ENCODE data around the gene SGCD.

The SGCD gene

DNA sequence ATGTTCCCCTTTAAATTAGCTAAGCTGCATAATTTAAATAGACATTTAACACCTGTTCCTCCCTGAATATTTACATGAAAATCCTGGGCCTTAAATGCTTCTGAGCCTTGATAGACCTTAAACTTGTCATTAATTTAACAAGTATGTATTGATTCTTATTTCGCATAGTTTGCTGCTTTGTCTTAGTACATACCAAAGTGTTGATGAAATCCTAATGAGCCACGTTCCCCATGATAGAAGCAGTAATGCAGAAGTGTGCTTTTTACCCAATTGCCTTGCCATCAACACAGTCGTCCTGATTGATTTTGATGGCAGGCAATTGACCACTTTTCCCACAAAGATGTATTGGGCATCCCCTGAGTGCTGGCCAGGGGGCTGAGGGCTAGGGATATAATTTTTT is 213.5 kb downstream of the SGCD start:
- Histone ChIP-seq H3K4me3 (ENCODE audit: low read depth, low read length) (no peak overlapping the region), H3K4me1 (ENCODE audit: control insufficient read depth, insufficient read depth, low read length) (no peaks in the 10 kb centered on the region), H3K36me3 (ENCODE audit: control insufficient read depth in 2 of 2, insufficient read depth in 1 of 2, low read length in 2 of 2) (no peaks in the 10 kb centered on the region), H3K9me3 (ENCODE audit: control insufficient read depth, insufficient read depth, low read depth, low read length) (no peaks in the 10 kb centered on the region), H3K27ac (ENCODE audit: extremely low read depth, low read depth, low read length) (no peak overlapping the region)
- ChIA-PET POLR2A (no interaction called here), CTCF (no interaction called here)
- TF ChIP-seq, protein P1, sequence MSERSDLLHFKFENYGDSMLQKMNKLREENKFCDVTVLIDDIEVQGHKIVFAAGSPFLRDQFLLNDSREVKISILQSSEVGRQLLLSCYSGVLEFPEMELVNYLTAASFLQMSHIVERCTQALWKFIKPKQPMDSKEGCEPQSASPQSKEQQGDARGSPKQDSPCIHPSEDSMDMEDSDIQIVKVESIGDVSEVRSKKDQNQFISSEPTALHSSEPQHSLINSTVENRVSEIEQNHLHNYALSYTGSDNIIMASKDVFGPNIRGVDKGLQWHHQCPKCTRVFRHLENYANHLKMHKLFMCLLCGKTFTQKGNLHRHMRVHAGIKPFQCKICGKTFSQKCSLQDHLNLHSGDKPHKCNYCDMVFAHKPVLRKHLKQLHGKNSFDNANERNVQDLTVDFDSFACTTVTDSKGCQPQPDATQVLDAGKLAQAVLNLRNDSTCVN (tag by site-specific recombination; optimal IDR thresholded peaks at IDR 0.05): no peak
- TF ChIP-seq ZNF16 (tag by site-specific recombination; IDR thresholded peaks at IDR 0.05; ENCODE audit: low read depth): no peak
- TF ChIP-seq, protein P2, sequence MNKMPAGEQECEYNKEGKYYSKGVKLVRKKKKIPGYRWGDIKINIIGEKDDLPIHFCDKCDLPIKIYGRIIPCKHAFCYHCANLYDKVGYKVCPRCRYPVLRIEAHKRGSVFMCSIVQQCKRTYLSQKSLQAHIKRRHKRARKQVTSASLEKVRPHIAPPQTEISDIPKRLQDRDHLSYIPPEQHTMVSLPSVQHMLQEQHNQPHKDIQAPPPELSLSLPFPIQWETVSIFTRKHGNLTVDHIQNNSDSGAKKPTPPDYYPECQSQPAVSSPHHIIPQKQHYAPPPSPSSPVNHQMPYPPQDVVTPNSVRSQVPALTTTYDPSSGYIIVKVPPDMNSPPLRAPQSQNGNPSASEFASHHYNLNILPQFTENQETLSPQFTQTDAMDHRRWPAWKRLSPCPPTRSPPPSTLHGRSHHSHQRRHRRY (tag by site-specific recombination; IDR thresholded peaks at IDR 0.05): no peak
- no peak for TF ChIP-seq ZBTB8A (tag by site-specific recombination; IDR thresholded peaks at IDR 0.05)
- TF ChIP-seq ZNF23 (tag by site-specific recombination; IDR thresholded peaks at IDR 0.05; ENCODE audit: borderline replicate concordance): no peak
- TF ChIP-seq, protein P3, sequence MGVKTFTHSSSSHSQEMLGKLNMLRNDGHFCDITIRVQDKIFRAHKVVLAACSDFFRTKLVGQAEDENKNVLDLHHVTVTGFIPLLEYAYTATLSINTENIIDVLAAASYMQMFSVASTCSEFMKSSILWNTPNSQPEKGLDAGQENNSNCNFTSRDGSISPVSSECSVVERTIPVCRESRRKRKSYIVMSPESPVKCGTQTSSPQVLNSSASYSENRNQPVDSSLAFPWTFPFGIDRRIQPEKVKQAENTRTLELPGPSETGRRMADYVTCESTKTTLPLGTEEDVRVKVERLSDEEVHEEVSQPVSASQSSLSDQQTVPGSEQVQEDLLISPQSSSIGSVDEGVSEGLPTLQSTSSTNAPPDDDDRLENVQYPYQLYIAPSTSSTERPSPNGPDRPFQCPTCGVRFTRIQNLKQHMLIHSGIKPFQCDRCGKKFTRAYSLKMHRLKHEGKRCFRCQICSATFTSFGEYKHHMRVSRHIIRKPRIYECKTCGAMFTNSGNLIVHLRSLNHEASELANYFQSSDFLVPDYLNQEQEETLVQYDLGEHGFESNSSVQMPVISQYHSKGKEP (tag by site-specific recombination; IDR thresholded peaks at IDR 0.05): no peak
- TF ChIP-seq ZFP37 (tag by site-specific recombination; IDR thresholded peaks at IDR 0.05): no peak
- TF ChIP-seq ZNF274 (IDR thresholded peaks at IDR 0.05; ENCODE audit: low read length): no peak
- TF ChIP-seq ZNF274 (tag by site-specific recombination; IDR thresholded peaks at IDR 0.05; ENCODE audit: borderline replicate concordance): no peak
- TF ChIP-seq ZNF239 (tag by site-specific recombination; IDR thresholded peaks at IDR 0.05): no peak
- no peak for TF ChIP-seq YY2 (tag by site-specific recombination; IDR thresholded peaks at IDR 0.05)
- no peak for TF ChIP-seq RBAK (tag by site-specific recombination; IDR thresholded peaks at IDR 0.05)

DNA sequence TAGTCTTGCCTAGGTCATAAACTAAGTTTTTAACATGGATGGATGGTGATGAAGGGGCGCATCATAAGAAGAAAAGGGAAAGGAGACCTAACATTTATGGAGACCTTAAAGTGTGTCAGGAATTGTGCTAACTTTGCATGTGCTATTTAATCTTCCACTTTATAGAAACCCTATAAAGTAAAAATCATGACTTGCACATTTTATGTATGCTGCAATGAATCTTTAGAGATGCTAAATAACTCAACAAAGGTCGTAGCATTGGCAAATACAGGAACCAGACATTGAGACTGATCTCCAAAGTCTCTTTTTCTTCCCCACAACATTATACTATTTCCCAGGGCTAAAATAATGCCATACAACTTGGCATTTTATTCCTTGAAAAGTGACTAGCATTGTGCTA is 214.6 kb downstream of the SGCD start:
- Histone ChIP-seq H3K9me3 (ENCODE audit: control insufficient read depth, insufficient read depth, low read depth, low read length) (no peaks in the 10 kb centered on the region), H3K27ac (ENCODE audit: extremely low read depth, low read depth, low read length) (no peak overlapping the region), H3K4me1 (ENCODE audit: control insufficient read depth, insufficient read depth, low read length) (no peaks in the 10 kb centered on the region), H3K4me3 (ENCODE audit: low read depth, low read length) (no peak overlapping the region), H3K36me3 (ENCODE audit: control insufficient read depth in 2 of 2, insufficient read depth in 1 of 2, low read length in 2 of 2) (no peaks in the 10 kb centered on the region)
- CTCF ChIA-PET: no interaction called here
- TF ChIP-seq REPIN1 (tag by site-specific recombination; IDR thresholded peaks at IDR 0.05; ENCODE audit: low read depth) (no peak), HOXC10 (CRISPR knock-in tag; IDR thresholded peaks at IDR 0.05) (no peak)
- TF ChIP-seq, protein P4, sequence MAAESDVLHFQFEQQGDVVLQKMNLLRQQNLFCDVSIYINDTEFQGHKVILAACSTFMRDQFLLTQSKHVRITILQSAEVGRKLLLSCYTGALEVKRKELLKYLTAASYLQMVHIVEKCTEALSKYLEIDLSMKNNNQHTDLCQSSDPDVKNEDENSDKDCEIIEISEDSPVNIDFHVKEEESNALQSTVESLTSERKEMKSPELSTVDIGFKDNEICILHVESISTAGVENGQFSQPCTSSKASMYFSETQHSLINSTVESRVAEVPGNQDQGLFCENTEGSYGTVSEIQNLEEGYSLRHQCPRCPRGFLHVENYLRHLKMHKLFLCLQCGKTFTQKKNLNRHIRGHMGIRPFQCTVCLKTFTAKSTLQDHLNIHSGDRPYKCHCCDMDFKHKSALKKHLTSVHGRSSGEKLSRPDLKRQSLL (tag by site-specific recombination; IDR thresholded peaks at IDR 0.05): no peak
- POLR2A ChIA-PET: no interaction called here

DNA sequence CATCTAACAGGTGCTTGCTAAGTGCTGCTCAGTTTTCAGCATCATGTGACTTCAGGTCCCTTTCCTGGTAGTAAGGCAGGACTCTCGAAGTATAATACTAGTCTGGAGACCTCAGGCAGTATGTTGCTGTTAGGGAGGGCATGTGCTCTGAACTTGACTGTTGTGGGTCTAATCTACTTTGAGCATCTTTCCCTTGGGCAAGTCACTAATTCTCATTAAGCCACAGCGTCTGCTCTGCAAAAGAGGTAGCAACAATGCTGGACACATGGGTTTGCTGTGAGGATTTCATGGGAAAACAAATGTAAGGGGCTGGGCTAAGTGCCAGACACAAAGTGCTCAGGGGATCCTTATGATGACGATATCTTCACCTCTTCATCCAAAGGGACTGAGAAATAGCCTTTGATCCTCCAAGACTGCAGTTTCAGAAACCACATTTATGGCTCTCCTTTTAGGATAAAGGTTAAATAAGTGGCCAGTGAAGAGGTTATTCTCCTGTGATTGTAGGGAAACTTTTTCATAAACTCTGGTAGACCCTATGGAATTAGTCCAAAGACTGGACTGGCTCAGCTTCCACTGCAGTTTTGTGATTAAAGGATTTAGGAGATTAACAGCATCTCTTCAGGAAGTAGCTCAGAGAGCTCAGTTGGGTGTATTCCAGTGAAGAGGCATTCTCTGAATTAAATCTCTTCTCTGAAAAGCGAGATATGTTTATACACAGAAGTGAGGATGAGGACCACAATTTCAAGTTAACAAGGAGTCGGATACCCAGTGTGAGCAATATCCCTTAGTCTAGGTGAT is 216.6 kb downstream of the SGCD start:
- ChIA-PET POLR2A (no interaction called here), CTCF (no interaction called here)
- H3K27ac ChIP-seq (ENCODE audit: extremely low read depth, low read depth, low read length): no peak overlapping the region
- no peak overlapping the region for H3K4me3 ChIP-seq (ENCODE audit: low read depth, low read length)
- no peaks in the 10 kb centered on the region for H3K36me3 ChIP-seq (ENCODE audit: control insufficient read depth in 2 of 2, insufficient read depth in 1 of 2, low read length in 2 of 2)
- H3K4me1 ChIP-seq (ENCODE audit: control insufficient read depth, insufficient read depth, low read length): no peaks in the 10 kb centered on the region
- TF ChIP-seq, protein P5, sequence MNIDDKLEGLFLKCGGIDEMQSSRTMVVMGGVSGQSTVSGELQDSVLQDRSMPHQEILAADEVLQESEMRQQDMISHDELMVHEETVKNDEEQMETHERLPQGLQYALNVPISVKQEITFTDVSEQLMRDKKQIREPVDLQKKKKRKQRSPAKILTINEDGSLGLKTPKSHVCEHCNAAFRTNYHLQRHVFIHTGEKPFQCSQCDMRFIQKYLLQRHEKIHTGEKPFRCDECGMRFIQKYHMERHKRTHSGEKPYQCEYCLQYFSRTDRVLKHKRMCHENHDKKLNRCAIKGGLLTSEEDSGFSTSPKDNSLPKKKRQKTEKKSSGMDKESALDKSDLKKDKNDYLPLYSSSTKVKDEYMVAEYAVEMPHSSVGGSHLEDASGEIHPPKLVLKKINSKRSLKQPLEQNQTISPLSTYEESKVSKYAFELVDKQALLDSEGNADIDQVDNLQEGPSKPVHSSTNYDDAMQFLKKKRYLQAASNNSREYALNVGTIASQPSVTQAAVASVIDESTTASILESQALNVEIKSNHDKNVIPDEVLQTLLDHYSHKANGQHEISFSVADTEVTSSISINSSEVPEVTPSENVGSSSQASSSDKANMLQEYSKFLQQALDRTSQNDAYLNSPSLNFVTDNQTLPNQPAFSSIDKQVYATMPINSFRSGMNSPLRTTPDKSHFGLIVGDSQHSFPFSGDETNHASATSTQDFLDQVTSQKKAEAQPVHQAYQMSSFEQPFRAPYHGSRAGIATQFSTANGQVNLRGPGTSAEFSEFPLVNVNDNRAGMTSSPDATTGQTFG (tag by site-specific recombination; IDR thresholded peaks at IDR 0.05; ENCODE audit: borderline replicate concordance): no peak
- TF ChIP-seq ZNF311 (tag by site-specific recombination; IDR thresholded peaks at IDR 0.05; ENCODE audit: borderline replicate concordance) (no peak), EGR2 (tag by site-specific recombination; IDR thresholded peaks at IDR 0.05; ENCODE audit: low read depth) (no peak)
- no peaks in the 10 kb centered on the region for H3K9me3 ChIP-seq (ENCODE audit: control insufficient read depth, insufficient read depth, low read depth, low read length)

Data from HEK293 (cell line).